ENCODE data around the gene LY86. TPM values are rescaled to one million over a fixed set of nuclear protein-coding genes. Genes with fewer than 3 reads are reported as not detected.

Gene LY86
- total and polyA plus RNA-seq, 9 of the 15 experiments (the other 6 are each of a cell fraction or from before 2014, with no cell fraction given), result 0.08 to 0.20 TPM; not detected in 7

GRCh38 chr6:6657085-6657819 lies 68.7 kb downstream of the LY86 start (continued):
- TF ChIP-seq HMGXB4 (CRISPR knock-in tag; IDR thresholded peaks at IDR 0.05), result no peak
- TF ChIP-seq ELF2 (CRISPR knock-in tag; IDR thresholded peaks at IDR 0.05), result no peak
- no peak for TF ChIP-seq CEBPG (CRISPR knock-in tag; IDR thresholded peaks at IDR 0.05)
- TF ChIP-seq CEBPG (tag; conservative IDR thresholded peaks at IDR 0.05 in 1 of 2, IDR thresholded peaks at IDR 0.05 in 1 of 2), result peak in 1 of 2 experiments; percentile 79; a peak in 2 of 4 replicates
- 0 out of 2 replicates have a peak, but pooled peaks have one; percentile 9 for TF ChIP-seq KLF13 (tag; IDR thresholded peaks at IDR 0.05; ENCODE audit: borderline replicate concordance, low read depth)
- TF ChIP-seq CTBP1 (IDR thresholded peaks at IDR 0.05; ENCODE audit: borderline replicate concordance), result no peak
- TF ChIP-seq NUFIP1 (IDR thresholded peaks at IDR 0.05; ENCODE audit: partially characterized antibody), result no peak
- no peak for TF ChIP-seq FIP1L1 (IDR thresholded peaks at IDR 0.05; ENCODE audit: low read depth, low read length, poor library complexity, severe bottlenecking)
- TF ChIP-seq TFAM (CRISPR knock-in tag; conservative IDR thresholded peaks at IDR 0.05), result no peak
- TF ChIP-seq EP300 (IDR thresholded peaks at IDR 0.05; ENCODE audit: low read length), result 0 out of 2 replicates have a peak, but pooled peaks have one; percentile 10
- TF ChIP-seq CBX3 (IDR thresholded peaks at IDR 0.05; ENCODE audit: borderline replicate concordance in 1 of 2, low read length in 2 of 2), result peak in 1 of 2 experiments; percentile 12; a peak in 1 of 3 replicates
- no peak for TF ChIP-seq GABPB1 (CRISPR knock-in tag; IDR thresholded peaks at IDR 0.05)
- no peak for TF ChIP-seq SIRT6 (IDR thresholded peaks at IDR 0.05; ENCODE audit: low read depth, low read length)
- no peak for TF ChIP-seq CREM (IDR thresholded peaks at IDR 0.05; ENCODE audit: low read depth)
- no peak; the same call in 1 of the 2 replicates for TF ChIP-seq MBD2 (IDR thresholded peaks at IDR 0.05; ENCODE audit: borderline replicate concordance, low read depth)
- TF ChIP-seq ATF1 (CRISPR knock-in tag; IDR thresholded peaks at IDR 0.05), result no peak
- peak; percentile 46 for TF ChIP-seq ATF1 (tag; IDR thresholded peaks at IDR 0.05)
- TF ChIP-seq ETV1 (tag; conservative IDR thresholded peaks at IDR 0.05; ENCODE audit: low read depth), result no peak
- no peak for TF ChIP-seq HMG20A (CRISPR knock-in tag; conservative IDR thresholded peaks at IDR 0.05)
- peak; percentile 48; the same call in 1 of the 2 replicates for TF ChIP-seq ZNF395 (CRISPR knock-in tag; IDR thresholded peaks at IDR 0.05)
- peak; percentile 15; the same call in 1 of the 2 replicates for TF ChIP-seq ZBTB12 (CRISPR knock-in tag; IDR thresholded peaks at IDR 0.05)
- no peak for TF ChIP-seq SMAD1 (IDR thresholded peaks at IDR 0.05; ENCODE audit: low read depth, low read length, partially characterized antibody)
- TF ChIP-seq ZNF699 (CRISPR knock-in tag; IDR thresholded peaks at IDR 0.05; ENCODE audit: insufficient replicate concordance), result no peak
- TF ChIP-seq RBM17 (IDR thresholded peaks at IDR 0.05; ENCODE audit: borderline replicate concordance, low read depth, low read length), result no peak
